ENCODE measurements around the gene SPR. TPM values are rescaled to one million over a fixed set of nuclear protein-coding genes. Genes with fewer than 3 reads are reported as not detected.

SPR gene
- total and polyA plus RNA-seq, 2 of the 4 experiments (the other 2 are of a cell fraction), result 14.3 to 17.4 TPM

DNA sequence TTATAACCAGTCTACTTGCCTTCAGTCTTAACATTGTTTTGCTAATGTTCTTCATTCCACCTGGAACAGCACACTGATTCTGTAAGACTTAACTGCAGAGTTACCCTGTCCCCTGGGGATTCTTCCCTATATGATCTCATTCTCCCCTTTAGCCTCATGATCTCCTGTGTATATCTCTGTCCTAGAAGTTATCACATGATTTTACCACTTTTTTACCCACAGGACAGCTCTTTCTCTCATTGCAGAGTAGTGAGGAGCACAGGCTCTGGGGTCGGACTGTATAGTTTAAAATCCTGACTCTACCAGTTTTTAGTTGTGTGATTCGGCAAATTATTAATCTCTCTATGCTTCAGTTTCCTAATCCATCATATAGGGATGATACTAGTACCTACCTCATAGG is 47.1 kb upstream of the SPR start:
- POLR2A ChIA-PET (ENCODE audit: unreplicated experiment), result no interaction called here
- no CpG with 5 or more reads among the region's 2 CpGs for WGBS, 2 experiments (ENCODE audit: extremely low coverage in 2 of 2, insufficient read length in 1 of 2)
- BruUV-seq (replicated peaks), result no TSS peak

More for the DNA sequence above, 47.1 kb upstream of the SPR start:
- H3K56ac ChIP-seq (ENCODE audit: extremely low read depth, insufficient read depth, low read length), result no peak overlapping the region
- no peak overlapping the region for H3K4ac ChIP-seq (ENCODE audit: low read depth, low read length)
- no peak for ATAC-seq (ENCODE audit: low read depth)
- no peak overlapping the region for H2AFZ ChIP-seq (replicated peaks; ENCODE audit: low read length, poor library complexity)
- no peaks in the 10 kb centered on the region for H3K4me1 ChIP-seq (ENCODE audit: control insufficient read depth, insufficient read depth, low read length)
- no peak overlapping the region for H2BK5ac ChIP-seq (ENCODE audit: low read depth, low read length, poor library complexity, severe bottlenecking)
- intact Hi-C loops (cut with micrococcal nuclease), result no loop called here
- H3K9me3 ChIP-seq (ENCODE audit: control insufficient read depth, insufficient read depth, low read length), result no peaks in the 10 kb centered on the region
- no peaks in the 10 kb centered on the region for H4K20me1 ChIP-seq (ENCODE audit: insufficient read depth, low read length)
- H4K5ac ChIP-seq (ENCODE audit: low read depth, low read length), result no peak overlapping the region
- no peak overlapping the region for H2AK9ac ChIP-seq (replicated peaks; ENCODE audit: low read depth, low read length, poor library complexity)
- TF ChIP-seq SMC3 (IDR thresholded peaks at IDR 0.05; ENCODE audit: low read depth, low read length), result no peak
- TF ChIP-seq, protein P1, sequence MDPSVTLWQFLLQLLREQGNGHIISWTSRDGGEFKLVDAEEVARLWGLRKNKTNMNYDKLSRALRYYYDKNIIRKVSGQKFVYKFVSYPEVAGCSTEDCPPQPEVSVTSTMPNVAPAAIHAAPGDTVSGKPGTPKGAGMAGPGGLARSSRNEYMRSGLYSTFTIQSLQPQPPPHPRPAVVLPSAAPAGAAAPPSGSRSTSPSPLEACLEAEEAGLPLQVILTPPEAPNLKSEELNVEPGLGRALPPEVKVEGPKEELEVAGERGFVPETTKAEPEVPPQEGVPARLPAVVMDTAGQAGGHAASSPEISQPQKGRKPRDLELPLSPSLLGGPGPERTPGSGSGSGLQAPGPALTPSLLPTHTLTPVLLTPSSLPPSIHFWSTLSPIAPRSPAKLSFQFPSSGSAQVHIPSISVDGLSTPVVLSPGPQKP (IDR thresholded peaks at IDR 0.05; ENCODE audit: borderline replicate concordance, low read depth, low read length), result no peak
- TF ChIP-seq, protein P2, sequence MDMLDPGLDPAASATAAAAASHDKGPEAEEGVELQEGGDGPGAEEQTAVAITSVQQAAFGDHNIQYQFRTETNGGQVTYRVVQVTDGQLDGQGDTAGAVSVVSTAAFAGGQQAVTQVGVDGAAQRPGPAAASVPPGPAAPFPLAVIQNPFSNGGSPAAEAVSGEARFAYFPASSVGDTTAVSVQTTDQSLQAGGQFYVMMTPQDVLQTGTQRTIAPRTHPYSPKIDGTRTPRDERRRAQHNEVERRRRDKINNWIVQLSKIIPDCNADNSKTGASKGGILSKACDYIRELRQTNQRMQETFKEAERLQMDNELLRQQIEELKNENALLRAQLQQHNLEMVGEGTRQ (IDR thresholded peaks at IDR 0.05; ENCODE audit: low read depth, low read length), result no peak
- TF ChIP-seq MAFK (IDR thresholded peaks at IDR 0.05; ENCODE audit: low read depth, low read length), result no peak
- TF ChIP-seq POLR2A (IDR thresholded peaks at IDR 0.05; ENCODE audit: low read depth, low read length), result no peak
- no peak overlapping the region for H2BK15ac ChIP-seq (ENCODE audit: low read depth, low read length)
- H3K9ac ChIP-seq (ENCODE audit: low read depth, low read length), result no peak overlapping the region
- no peak for DNase-seq
- H3K18ac ChIP-seq (ENCODE audit: low read depth, low read length), result no peak overlapping the region
- no peaks in the 10 kb centered on the region for H3K79me1 ChIP-seq (ENCODE audit: low read depth in 1 of 2, low read length in 2 of 2)
- peaks cover 19% of the 10 kb centered on the region for H3K27me3 ChIP-seq (ENCODE audit: control insufficient read depth, insufficient read depth, low read length)
- H3K9me1 ChIP-seq (ENCODE audit: insufficient read depth, low read length), result no peaks in the 10 kb centered on the region
- no peak overlapping the region for H4K8ac ChIP-seq (ENCODE audit: low read depth in 2 of 2, low read length in 2 of 2)
- H3K36me3 ChIP-seq (ENCODE audit: control insufficient read depth, insufficient read depth, low read length), result no peaks in the 10 kb centered on the region
- no peak overlapping the region for H2BK120ac ChIP-seq (ENCODE audit: low read depth, low read length)
- no peak overlapping the region for H2BK20ac ChIP-seq (ENCODE audit: low read depth, low read length)
- H3K23ac ChIP-seq (ENCODE audit: low read depth, low read length), result no peak overlapping the region
- no peak overlapping the region for H3K4me3 ChIP-seq (ENCODE audit: insufficient read depth, low read depth, low read length)
- no peak overlapping the region for H3K14ac ChIP-seq (replicated peaks; ENCODE audit: low read depth, low read length)
- CTCF ChIA-PET, result interaction anchor here (0.6 to 1.0 kb wide), 2 partner anchors 11 to 46 kb away, joined by 3 to 4 read pairs; no protein-coding TSS in a partner anchor
- no peak overlapping the region for H3K4me2 ChIP-seq (ENCODE audit: low read depth, low read length)
- dilution Hi-C loops (cut with HindIII; ENCODE audit: low sequenced_read_pairs, unreplicated experiment), result no loop called here
- no peak overlapping the region for H3K27ac ChIP-seq (ENCODE audit: insufficient read depth, low read length)
- H2AK5ac ChIP-seq (ENCODE audit: low read depth, low read length), result no peak overlapping the region
- in situ Hi-C loops (cut with MboI; ENCODE audit: low sequenced_read_pairs), result no loop called here
- H4K91ac ChIP-seq (ENCODE audit: insufficient read depth, low read depth, low read length), result no peak overlapping the region
